Hepatocyte (in vitro differentiated cells): ENCODE data around the gene C1orf52. TPM values are rescaled to one million over a fixed set of nuclear protein-coding genes. Genes with fewer than 3 reads are reported as not detected.

Experiments
- DNase-seq: peaks from one replicate; pipeline ENCODE4 v3.0.0-alpha.2; 2016; ENCODE audit warnings: low spot score
- H2AFZ ChIP-seq: fragments of 200-600 bp; sonication (generic); 2 replicates; pipeline ENCODE4 v1.6.0; 2016; ENCODE audit warnings: antibody characterized with exemption, mild to moderate bottlenecking
- H3K27ac ChIP-seq: fragments of 200-600 bp; sonication (generic); 2 replicates; pipeline ENCODE4 v1.5.1; 2016; ENCODE audit warnings: mild to moderate bottlenecking
- H3K27me3 ChIP-seq: fragments of 200-600 bp; sonication (generic); 2 replicates; pipeline ENCODE4 v1.6.1; 2016
- H3K36me3 ChIP-seq: fragments of 200-600 bp; sonication (generic); replicated peaks from 2 replicates; pipeline ENCODE4 v1.5.1; 2016; ENCODE audit warnings: low read depth; ENCODE audit not compliant: insufficient read depth
- H3K4me1 ChIP-seq: fragments of 200-600 bp; sonication (generic); 2 replicates; pipeline ENCODE4 v1.5.1; 2016; ENCODE audit warnings: mild to moderate bottlenecking, moderate library complexity; ENCODE audit not compliant: insufficient read depth
- H3K4me2 ChIP-seq: fragments of 200-600 bp; sonication (generic); 2 replicates; pipeline ENCODE4 v1.6.0; 2016
- H3K4me3 ChIP-seq: fragments of 200-600 bp; sonication (generic); 2 replicates; pipeline ENCODE4 v1.5.1; 2016; ENCODE audit warnings: mild to moderate bottlenecking
- H3K79me2 ChIP-seq: fragments of 200-600 bp; sonication (generic); 2 replicates; pipeline ENCODE4 v1.6.0; 2017; ENCODE audit warnings: mild to moderate bottlenecking
- H3K9me2 ChIP-seq: fragments of 200-600 bp; sonication (generic); replicated peaks from 2 replicates; pipeline ENCODE4 v1.6.0; 2017; ENCODE audit warnings: mild to moderate bottlenecking; ENCODE audit not compliant: insufficient read depth
- H3K9me3 ChIP-seq: fragments of 200-600 bp; sonication (generic); 2 replicates; pipeline ENCODE4 v1.5.1; 2016; ENCODE audit warnings: low read depth, mild to moderate bottlenecking
- H4K20me1 ChIP-seq: fragments of 200-600 bp; sonication (generic); 2 replicates; pipeline ENCODE4 v1.6.0; 2016; ENCODE audit warnings: mild to moderate bottlenecking; ENCODE audit not compliant: insufficient read depth, poor library complexity, severe bottlenecking
- EZH2 ChIP-seq: fragments of 200-600 bp; sonication (generic); IDR thresholded peaks from 2 replicates; pipeline ENCODE4 v1.6.1; 2016; ENCODE audit warnings: antibody characterized with exemption, mild to moderate bottlenecking, borderline replicate concordance
- EZH2phosphoT487 ChIP-seq: fragments of 200-600 bp; sonication (generic); IDR thresholded peaks from one replicate; pipeline ENCODE4 v1.6.1; 2018; ENCODE audit warnings: antibody characterized with exemption, mild to moderate bottlenecking, low read depth, moderate library complexity; ENCODE audit not compliant: unreplicated experiment, severe bottlenecking
- WGBS: methylation state at CpG from one replicate; pipeline ENCODE4 v1.1.6; 2016; ENCODE audit warnings: low lambda C conversion rate; ENCODE audit errors: missing lambda C conversion rate; 5-methylcytosine and 5-hydroxymethylcytosine counted together
- polyA plus RNA-seq: library from polyadenylated mRNA; unstranded; fragments of >200 nt; fragmentation: Nextera tagmentation; extraction: Ambion mirVana; gene quantifications from 2 replicates; pipeline ENCODE4 v1.2.1, GENCODE V29; 2016
- total RNA-seq: library from RNA; depleted of rRNA; stranded (reverse); fragments of >200 nt; gene quantifications from 2 replicates; pipeline ENCODE4 v1.2.3, GENCODE V29; 2014
- TF ChIP-seq, protein P1 (sequence below): fragments of 200-600 bp; sonication (generic); IDR thresholded peaks from 2 replicates; pipeline ENCODE4 v1.5.1; 2016; ENCODE audit warnings: antibody characterized with exemption, mild to moderate bottlenecking; ENCODE audit not compliant: poor library complexity

Gene C1orf52
- total and polyA plus RNA-seq, 2 experiments from 2014 or later = 30.1 to 41.2 TPM

DNA sequence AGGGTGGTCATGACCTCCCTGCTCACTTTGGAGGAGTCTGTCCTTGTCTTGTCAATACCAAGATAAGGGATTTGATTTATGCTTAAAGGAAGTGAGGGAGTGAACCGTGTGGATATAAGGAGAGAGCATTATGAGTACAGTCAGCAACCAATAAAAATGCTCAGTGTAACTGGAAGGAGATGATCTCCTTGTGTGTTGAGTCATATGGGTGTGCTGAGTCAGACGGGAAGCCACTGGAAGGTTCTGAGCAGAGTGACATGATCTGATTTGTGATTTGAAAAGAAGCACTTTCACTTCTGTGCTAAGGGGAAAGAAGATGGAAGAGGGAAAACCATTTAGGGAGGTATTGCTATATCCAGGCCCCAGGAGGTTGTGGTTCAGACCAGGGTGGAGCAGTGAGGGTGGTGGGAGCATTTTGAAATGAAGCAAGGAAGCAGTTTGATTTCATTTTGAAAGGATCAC, 19.4 kb upstream of the C1orf52 start:
- 33% methylated on average over 2 of the region's 2 CpGs for WGBS
- no peaks in the 10 kb centered on the region for H3K9me3 ChIP-seq
- no peak overlapping the region for H3K4me3 ChIP-seq
- no peaks in the 10 kb centered on the region for H3K27me3 ChIP-seq
- H2AFZ ChIP-seq = no peak overlapping the region
- DNase-seq = peak; percentile 77
- H3K36me3 ChIP-seq = no peaks in the 10 kb centered on the region
- H3K4me2 ChIP-seq = peak overlapping the region; percentile 42
- no peaks in the 10 kb centered on the region for H3K9me2 ChIP-seq
- H4K20me1 ChIP-seq = peaks cover 3% of the 10 kb centered on the region
- H3K4me1 ChIP-seq = peaks cover 9% of the 10 kb centered on the region
- TF ChIP-seq EZH2 = no peak
- TF ChIP-seq, protein P1, sequence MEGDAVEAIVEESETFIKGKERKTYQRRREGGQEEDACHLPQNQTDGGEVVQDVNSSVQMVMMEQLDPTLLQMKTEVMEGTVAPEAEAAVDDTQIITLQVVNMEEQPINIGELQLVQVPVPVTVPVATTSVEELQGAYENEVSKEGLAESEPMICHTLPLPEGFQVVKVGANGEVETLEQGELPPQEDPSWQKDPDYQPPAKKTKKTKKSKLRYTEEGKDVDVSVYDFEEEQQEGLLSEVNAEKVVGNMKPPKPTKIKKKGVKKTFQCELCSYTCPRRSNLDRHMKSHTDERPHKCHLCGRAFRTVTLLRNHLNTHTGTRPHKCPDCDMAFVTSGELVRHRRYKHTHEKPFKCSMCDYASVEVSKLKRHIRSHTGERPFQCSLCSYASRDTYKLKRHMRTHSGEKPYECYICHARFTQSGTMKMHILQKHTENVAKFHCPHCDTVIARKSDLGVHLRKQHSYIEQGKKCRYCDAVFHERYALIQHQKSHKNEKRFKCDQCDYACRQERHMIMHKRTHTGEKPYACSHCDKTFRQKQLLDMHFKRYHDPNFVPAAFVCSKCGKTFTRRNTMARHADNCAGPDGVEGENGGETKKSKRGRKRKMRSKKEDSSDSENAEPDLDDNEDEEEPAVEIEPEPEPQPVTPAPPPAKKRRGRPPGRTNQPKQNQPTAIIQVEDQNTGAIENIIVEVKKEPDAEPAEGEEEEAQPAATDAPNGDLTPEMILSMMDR = no peak
- no peak for TF ChIP-seq EZH2phosphoT487
- peak overlapping the region; percentile 75 for H3K27ac ChIP-seq
- H3K79me2 ChIP-seq = peaks cover 16% of the 10 kb centered on the region

DNA sequence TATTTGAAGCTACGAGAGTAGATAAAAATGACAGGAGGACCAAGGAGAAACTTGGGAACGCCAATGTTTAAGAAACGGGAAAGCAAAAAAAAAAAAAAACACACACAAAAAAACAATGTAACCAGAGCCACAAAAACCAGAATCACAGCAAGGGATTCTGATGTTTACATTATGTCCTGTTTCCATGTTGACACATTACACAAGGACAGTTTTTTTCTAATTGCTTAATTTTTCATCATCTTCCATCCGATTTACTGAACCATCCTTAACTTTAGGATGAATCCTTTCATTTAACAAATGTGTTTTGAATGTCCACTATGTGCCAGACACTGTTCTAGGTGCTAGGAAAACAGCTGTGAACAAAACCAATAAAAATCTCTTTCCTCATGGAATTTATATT, 18.3 kb upstream of the C1orf52 start:
- H3K9me3 ChIP-seq = no peaks in the 10 kb centered on the region
- H3K4me2 ChIP-seq = no peak overlapping the region
- H2AFZ ChIP-seq = no peak overlapping the region
- H4K20me1 ChIP-seq = peaks cover 8% of the 10 kb centered on the region
- no peaks in the 10 kb centered on the region for H3K27me3 ChIP-seq
- TF ChIP-seq EZH2phosphoT487 = no peak
- no peak for TF ChIP-seq EZH2
- TF ChIP-seq, protein P1 = no peak
- no peaks in the 10 kb centered on the region for H3K36me3 ChIP-seq
- peaks cover 11% of the 10 kb centered on the region for H3K4me1 ChIP-seq
- no peak for DNase-seq
- H3K79me2 ChIP-seq = peaks cover 26% of the 10 kb centered on the region
- WGBS = 98% methylated on average over 4 of the region's 4 CpGs
- no peaks in the 10 kb centered on the region for H3K9me2 ChIP-seq
- H3K27ac ChIP-seq = peak overlapping the region; percentile 89
- H3K4me3 ChIP-seq = no peak overlapping the region

DNA sequence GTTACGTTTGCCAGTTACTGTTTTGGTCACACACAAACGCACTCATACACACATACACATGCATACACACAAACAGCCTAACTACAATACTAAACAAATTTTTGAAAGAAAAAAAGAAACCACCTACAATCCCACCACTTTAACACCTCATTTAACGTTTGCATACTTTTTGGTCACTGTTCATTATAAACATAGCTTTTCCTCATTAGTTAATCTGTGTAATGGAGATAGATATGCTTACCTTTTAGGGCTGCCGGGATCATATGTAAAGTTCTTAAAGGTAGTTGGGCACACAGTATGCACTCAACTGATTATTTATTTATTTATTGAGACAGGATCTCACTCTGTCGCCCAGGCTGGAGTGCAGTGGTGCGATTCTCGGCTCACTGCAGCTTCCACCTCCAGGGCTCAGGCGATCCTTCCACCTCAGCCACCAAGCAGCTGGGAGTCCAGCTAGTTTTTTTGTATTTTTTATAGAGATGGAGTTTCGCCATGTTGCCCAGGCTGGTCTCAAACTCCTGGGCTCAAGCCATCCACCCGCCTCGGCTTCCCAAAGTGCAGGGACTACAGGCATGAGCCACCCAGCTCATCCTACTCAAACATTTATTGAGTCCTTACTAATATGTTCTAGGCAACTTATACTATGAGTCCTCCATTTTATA, 17.6 kb upstream of the C1orf52 start:
- peak overlapping the region; percentile 20 for H3K4me3 ChIP-seq
- H2AFZ ChIP-seq = peak overlapping the region; percentile 36
- DNase-seq = no peak
- WGBS = 68% methylated on average over 11 of the region's 11 CpGs
- peaks cover 8% of the 10 kb centered on the region for H4K20me1 ChIP-seq
- no peaks in the 10 kb centered on the region for H3K36me3 ChIP-seq
- no peaks in the 10 kb centered on the region for H3K9me3 ChIP-seq
- no peaks in the 10 kb centered on the region for H3K27me3 ChIP-seq
- peaks cover 11% of the 10 kb centered on the region for H3K4me1 ChIP-seq
- H3K27ac ChIP-seq = peak overlapping the region; percentile 89
- TF ChIP-seq, protein P1 = no peak
- TF ChIP-seq EZH2 = no peak
- no peak for TF ChIP-seq EZH2phosphoT487
- H3K4me2 ChIP-seq = peak overlapping the region; percentile 72
- peaks cover 33% of the 10 kb centered on the region for H3K79me2 ChIP-seq
- no peaks in the 10 kb centered on the region for H3K9me2 ChIP-seq
